ENCODE results near the gene ESPL1. TPM values are rescaled to one million over a fixed set of nuclear protein-coding genes. Genes with fewer than 3 reads are reported as not detected.
A peak's percentile ranks its signal among the peaks of the same experiment; 100 is the strongest.

The ESPL1 gene
- total RNA-seq, 1 experiment from 2014 or later = 54.6 TPM

GRCh38 chr12:53222170-53222721 lies 45.9 kb upstream of the ESPL1 start:
- DNase-seq (ENCODE audit: low read depth, low spot score) (no peak), ATAC-seq (no peak)
- no peaks in the 10 kb centered on the region for H3K9me3 ChIP-seq (ENCODE audit: control insufficient read depth, insufficient read depth, low read depth, low read length)
- TF ChIP-seq SIN3A (IDR thresholded peaks at IDR 0.05; ENCODE audit: borderline replicate concordance, insufficient read depth, low read depth, low read length) (no peak), TCF7L2 (IDR thresholded peaks at IDR 0.05; ENCODE audit: low read depth, low read length) (no peak), POLR2AphosphoS5 (IDR thresholded peaks at IDR 0.05; ENCODE audit: low read depth, low read length) (no peak), CTCF (IDR thresholded peaks at IDR 0.05) (no peak), REST (IDR thresholded peaks at IDR 0.05; ENCODE audit: insufficient read depth in 1 of 2, low read depth in 2 of 2, low read length in 1 of 2) (no peak)
- no peaks in the 10 kb centered on the region for H3K36me3 ChIP-seq (ENCODE audit: control insufficient read depth, insufficient read depth, low read length)
- ChIA-PET CTCF (no interaction called here), POLR2A (no interaction called here)
- peak overlapping the region; percentile 88 for H3K27ac ChIP-seq (ENCODE audit: low read length)
- peaks cover 46% of the 10 kb centered on the region for H3K4me1 ChIP-seq (ENCODE audit: control insufficient read depth, insufficient read depth, low read length)
- H3K4me3 ChIP-seq (ENCODE audit: low read depth in 2 of 2, low read length in 2 of 2) = peak overlapping the region in 1 of 2 experiments; percentile 39; a peak in 1 of 4 replicates
- no peaks in the 10 kb centered on the region for H3K27me3 ChIP-seq (ENCODE audit: control insufficient read depth, insufficient read depth, low read length)
- intact Hi-C loops (cut with micrococcal nuclease; ENCODE audit: unreplicated experiment) (no loop called here), in situ Hi-C loops (cut with HindIII; ENCODE audit: low pct_unique_long_range_greater_than_20kb, low sequenced_read_pairs) (no loop called here)
- BruUV-seq (replicated peaks) = no TSS peak

- CTCF ChIA-PET = no interaction called here
- in situ Hi-C loops (cut with HindIII; ENCODE audit: low pct_unique_long_range_greater_than_20kb, low sequenced_read_pairs) (no loop called here), intact Hi-C loops (cut with micrococcal nuclease; ENCODE audit: unreplicated experiment) (no loop called here)
- POLR2A ChIA-PET = interaction anchor here (0.6 kb wide), 1 partner anchor 1245 kb away, joined by 5 read pairs; no protein-coding TSS in a partner anchor
- DNase-seq (ENCODE audit: low read depth, low spot score) (no peak), ATAC-seq (no peak)
- Histone ChIP-seq H3K27me3 (ENCODE audit: control insufficient read depth, insufficient read depth, low read length) (no peaks in the 10 kb centered on the region), H3K9me3 (ENCODE audit: control insufficient read depth, insufficient read depth, low read depth, low read length) (no peaks in the 10 kb centered on the region), H3K36me3 (ENCODE audit: control insufficient read depth, insufficient read depth, low read length) (no peaks in the 10 kb centered on the region), H3K27ac (ENCODE audit: low read length) (peak overlapping the region; percentile 88), H3K4me3 (ENCODE audit: low read depth in 2 of 2, low read length in 2 of 2) (no peak overlapping the region), H3K4me1 (ENCODE audit: control insufficient read depth, insufficient read depth, low read length) (peaks cover 41% of the 10 kb centered on the region)
- TF ChIP-seq TCF7L2 (IDR thresholded peaks at IDR 0.05; ENCODE audit: low read depth, low read length) = no peak
- TF ChIP-seq REST (IDR thresholded peaks at IDR 0.05; ENCODE audit: insufficient read depth in 1 of 2, low read depth in 2 of 2, low read length in 1 of 2) = no peak
- no peak for TF ChIP-seq SIN3A (IDR thresholded peaks at IDR 0.05; ENCODE audit: borderline replicate concordance, insufficient read depth, low read depth, low read length)
- no peak for TF ChIP-seq POLR2AphosphoS5 (IDR thresholded peaks at IDR 0.05; ENCODE audit: low read depth, low read length)
- no peak for TF ChIP-seq CTCF (IDR thresholded peaks at IDR 0.05)
- BruUV-seq (replicated peaks) = no TSS peak
These were observed 45.3 kb upstream of the ESPL1 start for GRCh38 chr12:53222806-53223261.

Measured in Panc1 (cell line).